Ovary (tissue), 3 donors: Measurements from ENCODE around the gene GCN1.

Experiments used
- POLR2A ChIP-seq: fragments of 450-650 bp; IDR thresholded peaks from one replicate; pipeline ENCODE4 v1.6.1; 2017; ENCODE audit warnings: antibody characterized with exemption, mild to moderate bottlenecking, moderate library complexity
- TF ChIP-seq, protein P1 (sequence below), 3 donors: fragments of 450-650 bp in 2 of 3; fragments of 200-600 bp in 1 of 3; IDR thresholded peaks; one replicate each; pipeline versions ENCODE4 v1.5.1 to v1.8.0; 2016 to 2022; ENCODE audit warnings: antibody characterized with exemption in 3 of 3, mild to moderate bottlenecking in 1 of 3
- donor health status: DM: no; HTN: no; CAD: no.

DNA sequence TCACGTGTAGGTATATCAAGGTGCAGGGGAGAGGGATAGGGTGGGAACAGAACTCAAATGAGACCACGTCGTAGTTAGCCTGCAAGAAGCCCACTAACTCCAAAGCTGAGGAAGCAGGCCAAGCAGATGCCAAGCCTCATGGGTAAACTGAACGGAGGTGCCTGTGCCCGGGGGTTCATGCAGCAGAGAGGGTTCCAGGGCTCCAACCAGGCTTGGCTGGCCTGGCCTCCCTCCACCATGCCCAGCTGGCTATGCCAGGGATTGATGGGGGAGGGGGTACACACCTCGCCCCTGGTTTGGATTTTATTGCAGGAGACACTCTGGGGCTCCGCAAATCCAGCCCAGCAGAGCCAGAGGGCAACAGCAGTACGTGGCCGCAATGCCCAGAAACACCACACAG lies 43.7 kb upstream of the GCN1 start:
- TF ChIP-seq, protein P1, sequence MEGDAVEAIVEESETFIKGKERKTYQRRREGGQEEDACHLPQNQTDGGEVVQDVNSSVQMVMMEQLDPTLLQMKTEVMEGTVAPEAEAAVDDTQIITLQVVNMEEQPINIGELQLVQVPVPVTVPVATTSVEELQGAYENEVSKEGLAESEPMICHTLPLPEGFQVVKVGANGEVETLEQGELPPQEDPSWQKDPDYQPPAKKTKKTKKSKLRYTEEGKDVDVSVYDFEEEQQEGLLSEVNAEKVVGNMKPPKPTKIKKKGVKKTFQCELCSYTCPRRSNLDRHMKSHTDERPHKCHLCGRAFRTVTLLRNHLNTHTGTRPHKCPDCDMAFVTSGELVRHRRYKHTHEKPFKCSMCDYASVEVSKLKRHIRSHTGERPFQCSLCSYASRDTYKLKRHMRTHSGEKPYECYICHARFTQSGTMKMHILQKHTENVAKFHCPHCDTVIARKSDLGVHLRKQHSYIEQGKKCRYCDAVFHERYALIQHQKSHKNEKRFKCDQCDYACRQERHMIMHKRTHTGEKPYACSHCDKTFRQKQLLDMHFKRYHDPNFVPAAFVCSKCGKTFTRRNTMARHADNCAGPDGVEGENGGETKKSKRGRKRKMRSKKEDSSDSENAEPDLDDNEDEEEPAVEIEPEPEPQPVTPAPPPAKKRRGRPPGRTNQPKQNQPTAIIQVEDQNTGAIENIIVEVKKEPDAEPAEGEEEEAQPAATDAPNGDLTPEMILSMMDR (IDR thresholded peaks at IDR 0.05): no peak
- TF ChIP-seq POLR2A: no peak
